B cell (primary cell): ENCODE results near the gene PAPPA. TPM values are rescaled to one million over a fixed set of nuclear protein-coding genes. Genes with fewer than 3 reads are reported as not detected.

Experiments used
- ATAC-seq: fragments of 200-7000 bp; cut with Tn5 transposase; one replicate; pipeline ENCODE4 v1.10.0; 2021; ENCODE audit warnings: low read depth, mild to moderate bottlenecking, moderate number of reproducible peaks, moderate library complexity
- CTCF ChIA-PET: fragments of 350-600 bp; sonication (Branson Sonifier 250); formaldehyde crosslinking; loops from one replicate; lab custom pipeline; 2021; ENCODE audit warnings: antibody characterized with exemption, inconsistent platforms; lab: Charles Lee
- POLR2A ChIA-PET: fragments of 350-600 bp; sonication (Branson Sonifier 250); formaldehyde crosslinking; loops from one replicate; lab custom pipeline; 2021; ENCODE audit warnings: antibody characterized with exemption; lab: Charles Lee
- DNase-seq: peaks from one replicate; pipeline ENCODE4 v3.0.0; 2013
- H2AFZ ChIP-seq: 2 replicates; pipeline ENCODE4 v1.6.1; 2012; ENCODE audit warnings: mild to moderate bottlenecking, low read depth, low read length; ENCODE audit not compliant: insufficient read depth, poor library complexity, severe bottlenecking
- H3K27ac ChIP-seq, 2 donors: 1 replicate in 1 of 2; 2 replicates in 1 of 2; pipeline ENCODE4 v1.5.1; 2012 to 2013; ENCODE audit warnings: low read length in 2 of 2, mild to moderate bottlenecking in 2 of 2, moderate library complexity in 1 of 2
- H3K27me3 ChIP-seq, 4 experiments: fragments of 200-600 bp in 1 of 4; sonication (generic) in 1 of 4; replicated peaks in 1 of 4; 1 replicate in 2 of 4; 2 replicates in 2 of 4; pipeline versions ENCODE4 v1.6.1 to v1.7.0; 2013 to 2016; ENCODE audit warnings: low read length in 3 of 4, mild to moderate bottlenecking in 2 of 4, mixed read lengths in 1 of 4, moderate library complexity in 1 of 4; ENCODE audit not compliant: insufficient read depth in 4 of 4, control insufficient read depth in 3 of 4; ENCODE audit errors: control extremely low read depth in 1 of 4
- H3K36me3 ChIP-seq, 2 experiments: replicated peaks in 1 of 2; 1 replicate in 1 of 2; 2 replicates in 1 of 2; pipeline versions ENCODE4 v1.6.1 to v1.7.1; 2013; ENCODE audit warnings: low read length in 1 of 2; ENCODE audit not compliant: insufficient read depth in 2 of 2, control insufficient read depth in 1 of 2; ENCODE audit errors: control extremely low read depth in 1 of 2, extremely low read depth in 1 of 2
- H3K4me1 ChIP-seq, 2 donors: fragments of 200-600 bp in 1 of 2; sonication (generic) in 1 of 2; 1 replicate in 1 of 2; 2 replicates in 1 of 2; pipeline versions ENCODE4 v1.5.1 to v1.6.1; 2013 to 2017; ENCODE audit warnings: low read length in 2 of 2; ENCODE audit not compliant: control insufficient read depth in 2 of 2, insufficient read depth in 2 of 2
- H3K4me2 ChIP-seq: replicated peaks from 2 replicates; pipeline ENCODE3; 2012; ENCODE audit warnings: mild to moderate bottlenecking, low read depth, low read length; ENCODE audit not compliant: poor library complexity, severe bottlenecking
- H3K4me3 ChIP-seq, 5 experiments: fragments of 200-600 bp in 1 of 5; sonication (generic) in 1 of 5; 1 replicate in 3 of 5; 2 replicates in 2 of 5; pipeline versions ENCODE4 v1.5.1 to v1.7.0; 2011 to 2016; ENCODE audit warnings: low read length in 4 of 5, mild to moderate bottlenecking in 4 of 5, low read depth in 2 of 5, control low read depth in 1 of 5, moderate library complexity in 1 of 5; ENCODE audit not compliant: insufficient read depth in 1 of 5; ENCODE audit errors: control extremely low read depth in 1 of 5, extremely low read depth in 1 of 5
- H3K79me2 ChIP-seq: fragments of 200-600 bp; sonication (generic); one replicate; pipeline ENCODE4 v1.6.0; 2016; ENCODE audit warnings: low read length; ENCODE audit not compliant: control insufficient read depth, insufficient read depth
- H3K9ac ChIP-seq: fragments of 200-600 bp; sonication (generic); 2 replicates; pipeline ENCODE4 v1.6.1; 2017; ENCODE audit warnings: mild to moderate bottlenecking, low read length, moderate library complexity
- H3K9me3 ChIP-seq, 3 donors: one replicate each; pipeline versions ENCODE4 v1.6.1 to v1.7.1; 2013; ENCODE audit warnings: low read length in 2 of 3; ENCODE audit not compliant: control insufficient read depth in 2 of 3, insufficient read depth in 1 of 3; ENCODE audit errors: control extremely low read depth in 1 of 3
- H4K20me1 ChIP-seq: 2 replicates; pipeline ENCODE4 v1.6.0; 2012; ENCODE audit warnings: mild to moderate bottlenecking, low read length; ENCODE audit not compliant: insufficient read depth, control insufficient read depth, poor library complexity, severe bottlenecking
- H3K27ac Mint-ChIP-seq: one replicate; pipeline ENCODE4 v1.8.0; 2021; ENCODE audit warnings: mixed read lengths
- H3K27me3 Mint-ChIP-seq: one replicate; pipeline ENCODE4 v1.8.0; 2021; ENCODE audit warnings: mixed read lengths
- H3K4me1 Mint-ChIP-seq: one replicate; pipeline ENCODE4 v1.8.0; 2021; ENCODE audit warnings: mixed read lengths
- H3K4me3 Mint-ChIP-seq: one replicate; pipeline ENCODE4 v1.8.0; 2021; ENCODE audit warnings: mixed read lengths
- H3K9me3 Mint-ChIP-seq: one replicate; pipeline ENCODE4 v1.8.0; 2022; ENCODE audit warnings: mixed read lengths; ENCODE audit not compliant: insufficient read depth
- EZH2 ChIP-seq: IDR thresholded peaks from 2 replicates; pipeline ENCODE4 v1.6.1; 2012; ENCODE audit warnings: borderline replicate concordance, low read depth, mild to moderate bottlenecking, moderate library complexity, low read length; ENCODE audit not compliant: insufficient read depth, poor library complexity, severe bottlenecking
- WGBS: methylation state at CpG from one replicate; pipeline ENCODE4 v1.1.5; 2013; ENCODE audit warnings: missing lambda C conversion rate; ENCODE audit not compliant: insufficient coverage; 5-methylcytosine and 5-hydroxymethylcytosine counted together
- intact Hi-C: fragments of 100-400 bp; cut with micrococcal nuclease; formaldehyde crosslinking; loops from one replicate; pipeline ENCODE4 v1.10.0; 2022
- polyA plus RNA-seq: library from polyadenylated mRNA; depleted of rRNA; stranded (reverse); fragments of >200 nt; gene quantifications from 2 replicates; pipeline ENCODE4 v1.2.3, GENCODE V29; 2012
- total RNA-seq, 2 donors: library from RNA; stranded (reverse); fragments of 120-200 nt in 1 of 2; gene quantifications; 1 replicate in 1 of 2; 2 replicates in 1 of 2; pipeline versions ENCODE4 v1.2.3 to v1.2.4, GENCODE V29; 2013 to 2022
- TF ChIP-seq, protein P1 (sequence below): fragments of 200-600 bp; IDR thresholded peaks from one replicate; pipeline ENCODE4 v1.8.0; 2022; ENCODE audit warnings: antibody characterized with exemption, mild to moderate bottlenecking

Gene PAPPA
- total and polyA plus RNA-seq, 2 donors (not counting 1 experiment from before 2014, with no cell fraction given): not detected

DNA sequence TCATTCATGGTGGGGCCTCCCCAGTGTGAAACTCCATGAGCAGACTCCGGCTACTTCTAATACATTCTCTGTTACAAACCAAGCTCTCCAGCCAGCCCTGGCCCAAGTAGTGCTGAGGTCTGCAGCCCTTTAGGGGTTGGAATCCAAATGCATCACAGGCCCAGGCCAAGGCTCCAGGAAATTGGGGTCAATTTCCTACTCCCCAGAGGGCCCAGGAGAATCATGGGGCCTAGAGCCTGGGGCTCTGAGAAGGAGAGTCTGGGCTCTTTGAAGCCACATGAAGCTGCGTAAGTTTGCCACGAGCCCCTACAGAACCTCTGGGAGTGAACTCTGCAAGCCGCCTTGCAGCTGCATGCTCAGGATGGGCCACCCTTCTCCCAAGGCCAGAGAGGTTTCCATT is 206.4 kb downstream of the PAPPA start:
- Histone ChIP-seq H4K20me1 (no peaks in the 10 kb centered on the region), H3K9me3 (no peaks in the 10 kb centered on the region), H3K79me2 (no peaks in the 10 kb centered on the region), H3K36me3 (no peaks in the 10 kb centered on the region), H3K4me2 (no peak overlapping the region), H2AFZ (no peak overlapping the region), H3K4me3 (no peak overlapping the region), H3K9ac (no peak overlapping the region), H3K27ac (no peak overlapping the region), H3K4me1 (no peaks in the 10 kb centered on the region), H3K27me3 (no peaks in the 10 kb centered on the region)
- H3K9me3 Mint-ChIP-seq: no peaks in the 10 kb centered on the region
- TF ChIP-seq, protein P1, sequence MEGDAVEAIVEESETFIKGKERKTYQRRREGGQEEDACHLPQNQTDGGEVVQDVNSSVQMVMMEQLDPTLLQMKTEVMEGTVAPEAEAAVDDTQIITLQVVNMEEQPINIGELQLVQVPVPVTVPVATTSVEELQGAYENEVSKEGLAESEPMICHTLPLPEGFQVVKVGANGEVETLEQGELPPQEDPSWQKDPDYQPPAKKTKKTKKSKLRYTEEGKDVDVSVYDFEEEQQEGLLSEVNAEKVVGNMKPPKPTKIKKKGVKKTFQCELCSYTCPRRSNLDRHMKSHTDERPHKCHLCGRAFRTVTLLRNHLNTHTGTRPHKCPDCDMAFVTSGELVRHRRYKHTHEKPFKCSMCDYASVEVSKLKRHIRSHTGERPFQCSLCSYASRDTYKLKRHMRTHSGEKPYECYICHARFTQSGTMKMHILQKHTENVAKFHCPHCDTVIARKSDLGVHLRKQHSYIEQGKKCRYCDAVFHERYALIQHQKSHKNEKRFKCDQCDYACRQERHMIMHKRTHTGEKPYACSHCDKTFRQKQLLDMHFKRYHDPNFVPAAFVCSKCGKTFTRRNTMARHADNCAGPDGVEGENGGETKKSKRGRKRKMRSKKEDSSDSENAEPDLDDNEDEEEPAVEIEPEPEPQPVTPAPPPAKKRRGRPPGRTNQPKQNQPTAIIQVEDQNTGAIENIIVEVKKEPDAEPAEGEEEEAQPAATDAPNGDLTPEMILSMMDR: no peak
- no peak for TF ChIP-seq EZH2
- DNase-seq: no peak
- no peak overlapping the region for H3K27ac Mint-ChIP-seq
- no peak for ATAC-seq
- no peak overlapping the region for H3K4me3 Mint-ChIP-seq
- POLR2A ChIA-PET: no interaction called here
- 63% methylated on average over 4 of the region's 4 CpGs for WGBS
- intact Hi-C loops: no loop called here
- CTCF ChIA-PET: no interaction called here
- H3K4me1 Mint-ChIP-seq: no peaks in the 10 kb centered on the region
- H3K27me3 Mint-ChIP-seq: no peaks in the 10 kb centered on the region

DNA sequence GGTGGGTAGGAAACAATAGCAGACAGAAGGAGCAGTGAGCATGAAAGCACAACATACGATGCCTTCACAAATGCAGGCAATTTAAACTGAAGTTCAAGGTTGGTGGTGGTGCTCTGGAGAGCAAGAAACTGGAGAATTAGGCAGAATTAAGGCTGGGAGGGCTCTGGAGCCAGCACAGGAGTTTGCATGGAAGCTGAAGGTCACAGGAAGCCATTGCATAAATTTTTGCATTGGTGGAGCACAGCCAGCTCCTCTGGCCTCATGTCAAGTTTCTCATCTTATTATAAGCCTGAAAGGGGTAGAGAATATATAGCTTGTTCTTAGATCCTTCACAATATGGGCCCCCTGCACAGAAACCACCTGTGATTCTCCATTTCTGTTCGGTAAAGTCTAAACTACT is 207.4 kb downstream of the PAPPA start:
- no peaks in the 10 kb centered on the region for H3K9me3 ChIP-seq
- no peak overlapping the region for H3K9ac ChIP-seq
- no peak for TF ChIP-seq EZH2
- TF ChIP-seq, protein P1: no peak
- POLR2A ChIA-PET: no interaction called here
- Mint-ChIP-seq H3K27me3 (no peaks in the 10 kb centered on the region), H3K27ac (no peak overlapping the region), H3K9me3 (no peaks in the 10 kb centered on the region), H3K4me1 (no peaks in the 10 kb centered on the region), H3K4me3 (no peak overlapping the region)
- H3K36me3 ChIP-seq: no peaks in the 10 kb centered on the region
- no peak overlapping the region for H3K4me3 ChIP-seq
- intact Hi-C loops: no loop called here
- CTCF ChIA-PET: no interaction called here
- no peak overlapping the region for H3K27ac ChIP-seq
- no peak overlapping the region for H3K4me2 ChIP-seq
- 95% methylated on average over 2 of the region's 2 CpGs for whole genome bisulfite sequencing
- DNase-seq (no peak), ATAC-seq (no peak)
- no peaks in the 10 kb centered on the region for H3K4me1 ChIP-seq
- no peak overlapping the region for H2AFZ ChIP-seq
- no peaks in the 10 kb centered on the region for H4K20me1 ChIP-seq
- no peaks in the 10 kb centered on the region for H3K27me3 ChIP-seq
- H3K79me2 ChIP-seq: no peaks in the 10 kb centered on the region
